NB4 (cell line): ENCODE data around the gene KRTAP1-1.

ENCODE experiments used
- MYC ChIP-seq: IDR thresholded peaks from 2 replicates; pipeline ENCODE4 v1.6.1; 2011; ENCODE audit warnings: low read depth, low read length
- POLR2A ChIP-seq: IDR thresholded peaks from 2 replicates; pipeline ENCODE4 v1.6.1; 2011; ENCODE audit warnings: mild to moderate bottlenecking; ENCODE audit not compliant: insufficient read length; ENCODE audit errors: extremely low read depth
- TF ChIP-seq, protein P1 (sequence below): IDR thresholded peaks from one replicate; pipeline ENCODE4 v1.5.1; 2012; ENCODE audit warnings: low read depth, low read length
- TF ChIP-seq, protein P2 (sequence below): IDR thresholded peaks from 2 replicates; pipeline ENCODE4 v1.6.1; 2011; ENCODE audit warnings: low read depth, low read length

- TF ChIP-seq, protein P1, sequence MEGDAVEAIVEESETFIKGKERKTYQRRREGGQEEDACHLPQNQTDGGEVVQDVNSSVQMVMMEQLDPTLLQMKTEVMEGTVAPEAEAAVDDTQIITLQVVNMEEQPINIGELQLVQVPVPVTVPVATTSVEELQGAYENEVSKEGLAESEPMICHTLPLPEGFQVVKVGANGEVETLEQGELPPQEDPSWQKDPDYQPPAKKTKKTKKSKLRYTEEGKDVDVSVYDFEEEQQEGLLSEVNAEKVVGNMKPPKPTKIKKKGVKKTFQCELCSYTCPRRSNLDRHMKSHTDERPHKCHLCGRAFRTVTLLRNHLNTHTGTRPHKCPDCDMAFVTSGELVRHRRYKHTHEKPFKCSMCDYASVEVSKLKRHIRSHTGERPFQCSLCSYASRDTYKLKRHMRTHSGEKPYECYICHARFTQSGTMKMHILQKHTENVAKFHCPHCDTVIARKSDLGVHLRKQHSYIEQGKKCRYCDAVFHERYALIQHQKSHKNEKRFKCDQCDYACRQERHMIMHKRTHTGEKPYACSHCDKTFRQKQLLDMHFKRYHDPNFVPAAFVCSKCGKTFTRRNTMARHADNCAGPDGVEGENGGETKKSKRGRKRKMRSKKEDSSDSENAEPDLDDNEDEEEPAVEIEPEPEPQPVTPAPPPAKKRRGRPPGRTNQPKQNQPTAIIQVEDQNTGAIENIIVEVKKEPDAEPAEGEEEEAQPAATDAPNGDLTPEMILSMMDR, result no peak
- no peak for TF ChIP-seq POLR2A
- TF ChIP-seq, protein P2, sequence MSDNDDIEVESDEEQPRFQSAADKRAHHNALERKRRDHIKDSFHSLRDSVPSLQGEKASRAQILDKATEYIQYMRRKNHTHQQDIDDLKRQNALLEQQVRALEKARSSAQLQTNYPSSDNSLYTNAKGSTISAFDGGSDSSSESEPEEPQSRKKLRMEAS, result no peak
- no peak for TF ChIP-seq MYC
Observed at GRCh38 chr17:41052566-41052965, 11.3 kb upstream of the KRTAP1-1 start.
